Lower leg skin (tissue), 4 donors: ENCODE measurements around the gene IMMP2L. TPM values are rescaled to one million over a fixed set of nuclear protein-coding genes. Genes with fewer than 3 reads are reported as not detected.

Experiments
- DNase-seq, 2 donors: peaks; one replicate each; pipeline ENCODE4 v3.0.0-alpha.2; 2019; ENCODE audit warnings: low spot score in 2 of 2
- H3K4me3 ChIP-seq: fragments of 200-600 bp; sonication (generic); 2 replicates; pipeline ENCODE4 v1.5.1; 2017; ENCODE audit warnings: mild to moderate bottlenecking, low read depth; ENCODE audit not compliant: poor library complexity, severe bottlenecking
- POLR2A ChIP-seq, 2 donors: fragments of 450-650 bp; IDR thresholded peaks; one replicate each; pipeline ENCODE4 v1.6.1; 2016 to 2017; ENCODE audit warnings: antibody characterized with exemption in 2 of 2, mild to moderate bottlenecking in 1 of 2, moderate library complexity in 1 of 2
- WGBS, 2 donors: methylation state at CpG; one replicate each; pipeline ENCODE4 v1.1.5; 2018; 5-methylcytosine and 5-hydroxymethylcytosine counted together
- intact Hi-C: fragments of 100-400 bp; cut with DNase I; formaldehyde crosslinking; loops from one replicate; pipeline ENCODE4 v1.15.0; 2023; ENCODE audit warnings: low total_unique reads
- total RNA-seq, 4 donors: library from RNA; depleted of rRNA; stranded (reverse); fragments of >200 nt; gene quantifications; one replicate each; pipeline ENCODE4 v1.1.0, GENCODE V29; 2016
- TF ChIP-seq, protein P1 (sequence below), 3 donors: fragments of 450-650 bp; IDR thresholded peaks; one replicate each; pipeline ENCODE4 v1.5.1; 2016; ENCODE audit warnings: antibody characterized with exemption in 3 of 3, mild to moderate bottlenecking in 3 of 3, moderate library complexity in 2 of 3

IMMP2L gene
- total RNA-seq, 4 donors from 2014 or later, result 13.6 to 16.8 (median 16.4) TPM

DNA sequence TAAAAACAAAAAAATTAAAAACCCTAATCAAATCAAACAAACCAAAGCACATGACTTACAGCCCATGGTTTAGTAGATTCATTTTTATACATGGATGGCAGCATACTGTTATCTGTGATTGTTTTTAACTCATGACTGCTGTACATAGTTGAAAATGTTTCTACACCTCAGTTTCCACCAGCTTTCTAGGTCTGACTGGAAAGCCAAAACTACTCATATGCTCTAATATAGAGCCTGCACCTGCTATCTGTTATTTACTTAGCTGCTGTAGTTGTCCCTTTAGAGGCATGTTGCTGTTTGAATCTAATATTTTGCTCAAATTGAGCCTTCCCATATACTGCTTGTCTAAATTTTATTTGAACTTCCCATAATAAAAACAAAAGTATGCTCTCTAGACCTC lies 761.3 kb downstream of the IMMP2L start:
- intact Hi-C loops, result no loop called here
- H3K4me3 ChIP-seq, result no peak overlapping the region
- TF ChIP-seq POLR2A (IDR thresholded peaks at IDR 0.05), result no peak
- TF ChIP-seq, protein P1, sequence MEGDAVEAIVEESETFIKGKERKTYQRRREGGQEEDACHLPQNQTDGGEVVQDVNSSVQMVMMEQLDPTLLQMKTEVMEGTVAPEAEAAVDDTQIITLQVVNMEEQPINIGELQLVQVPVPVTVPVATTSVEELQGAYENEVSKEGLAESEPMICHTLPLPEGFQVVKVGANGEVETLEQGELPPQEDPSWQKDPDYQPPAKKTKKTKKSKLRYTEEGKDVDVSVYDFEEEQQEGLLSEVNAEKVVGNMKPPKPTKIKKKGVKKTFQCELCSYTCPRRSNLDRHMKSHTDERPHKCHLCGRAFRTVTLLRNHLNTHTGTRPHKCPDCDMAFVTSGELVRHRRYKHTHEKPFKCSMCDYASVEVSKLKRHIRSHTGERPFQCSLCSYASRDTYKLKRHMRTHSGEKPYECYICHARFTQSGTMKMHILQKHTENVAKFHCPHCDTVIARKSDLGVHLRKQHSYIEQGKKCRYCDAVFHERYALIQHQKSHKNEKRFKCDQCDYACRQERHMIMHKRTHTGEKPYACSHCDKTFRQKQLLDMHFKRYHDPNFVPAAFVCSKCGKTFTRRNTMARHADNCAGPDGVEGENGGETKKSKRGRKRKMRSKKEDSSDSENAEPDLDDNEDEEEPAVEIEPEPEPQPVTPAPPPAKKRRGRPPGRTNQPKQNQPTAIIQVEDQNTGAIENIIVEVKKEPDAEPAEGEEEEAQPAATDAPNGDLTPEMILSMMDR (IDR thresholded peaks at IDR 0.05), result no peak
- no peak for DNase-seq

DNA sequence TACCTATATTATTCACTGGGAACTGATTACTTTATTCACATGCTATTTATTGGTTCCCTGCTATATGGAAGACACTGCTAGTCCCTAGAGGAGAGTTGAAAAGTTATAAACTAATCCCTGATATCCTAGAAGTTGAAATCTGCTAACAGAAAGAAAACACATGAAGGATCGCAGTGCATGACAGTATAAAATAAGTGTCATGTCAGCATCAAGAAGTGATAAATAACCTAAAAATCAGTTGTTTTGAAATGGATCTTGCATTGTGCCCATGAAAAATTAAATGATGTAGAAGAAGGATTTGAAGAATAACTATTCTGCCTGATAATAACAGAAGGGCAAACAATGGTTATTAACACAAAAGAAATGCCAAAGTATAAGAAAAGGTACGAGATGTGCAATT lies 764.6 kb downstream of the IMMP2L start:
- DNase-seq, result no peak
- WGBS, 2 donors, result 92 to 93% methylated on average over 2 of the region's 2 CpGs
- no peak for TF ChIP-seq POLR2A (IDR thresholded peaks at IDR 0.05)
- TF ChIP-seq, protein P1 (IDR thresholded peaks at IDR 0.05), result no peak
- intact Hi-C loops, result no loop called here
- no peak overlapping the region for H3K4me3 ChIP-seq

DNA sequence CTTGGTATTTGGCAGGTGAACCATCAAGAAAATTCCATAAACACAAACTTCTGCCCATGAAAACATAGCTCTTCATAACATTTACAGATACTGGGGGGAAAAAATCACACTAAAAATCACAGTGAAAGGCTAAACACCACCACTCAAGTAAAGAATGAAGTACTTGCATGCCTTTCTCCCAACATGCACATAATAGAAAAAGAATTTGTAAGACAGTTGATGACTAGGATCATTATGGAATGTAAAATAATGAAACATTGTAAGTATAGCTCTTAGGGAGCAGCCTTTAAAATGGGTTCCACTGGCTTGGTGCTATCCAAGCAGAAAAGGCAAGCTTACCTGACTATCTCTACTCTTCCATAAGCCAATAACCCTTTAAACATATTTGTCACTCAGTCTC lies 771.3 kb downstream of the IMMP2L start:
- intact Hi-C loops, result no loop called here
- no peak overlapping the region for H3K4me3 ChIP-seq
- no peak for DNase-seq
- TF ChIP-seq, protein P1 (IDR thresholded peaks at IDR 0.05), result no peak
- no peak for TF ChIP-seq POLR2A (IDR thresholded peaks at IDR 0.05)

DNA sequence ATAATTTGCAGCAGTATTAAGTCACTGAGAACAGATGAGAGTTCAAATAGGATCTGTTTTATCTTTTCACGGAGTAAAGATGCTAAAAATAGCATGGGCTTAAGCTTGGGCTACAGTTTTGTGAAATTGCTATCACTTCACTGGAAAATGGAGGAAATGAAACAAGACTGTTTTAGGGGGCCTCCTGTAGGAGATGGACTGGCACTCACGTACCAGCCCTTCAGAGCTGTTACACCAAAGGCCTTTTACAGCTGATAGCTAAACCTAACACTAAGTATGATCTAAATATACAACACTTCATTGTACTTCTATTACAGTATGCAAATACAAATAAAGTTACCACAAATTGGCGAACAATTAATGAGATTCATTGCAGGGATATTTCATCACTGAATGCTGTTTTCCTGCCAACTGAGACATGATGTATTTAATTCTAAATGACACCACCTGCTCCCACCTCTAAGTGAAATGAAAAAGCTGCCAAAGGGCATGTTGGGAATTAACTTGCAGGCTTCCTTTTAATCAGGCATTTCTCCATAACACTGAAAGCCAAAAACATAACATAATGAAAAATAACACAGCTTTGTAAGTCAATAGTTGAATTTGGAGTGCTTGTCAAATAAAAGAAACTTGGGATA lies 775.8 kb downstream of the IMMP2L start:
- intact Hi-C loops, result no loop called here
- WGBS, 2 donors, result 41 to 47% methylated on average over 3 of the region's 3 CpGs
- no peak overlapping the region for H3K4me3 ChIP-seq
- TF ChIP-seq POLR2A (IDR thresholded peaks at IDR 0.05), result no peak
- TF ChIP-seq, protein P1 (IDR thresholded peaks at IDR 0.05), result no peak
- no peak for DNase-seq

DNA sequence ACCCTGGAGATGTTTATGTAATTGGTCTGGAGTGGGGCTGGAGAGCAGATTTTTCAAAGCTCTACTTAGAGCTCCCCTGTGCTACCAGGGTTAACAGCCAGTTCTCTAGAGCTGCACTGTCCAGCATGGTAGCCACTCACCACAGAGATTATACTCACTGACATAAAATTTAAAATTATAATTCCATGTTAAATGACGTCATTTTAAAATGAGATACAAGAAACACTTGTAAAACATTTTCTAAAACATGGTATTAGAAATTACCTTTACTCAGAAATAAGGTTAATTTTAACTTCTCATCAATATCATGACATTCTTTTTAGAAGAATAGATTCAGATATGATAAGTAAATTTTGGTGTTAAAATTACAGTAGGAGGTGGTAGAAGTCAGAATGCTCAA lies 777.5 kb downstream of the IMMP2L start:
- intact Hi-C loops, result no loop called here
- no peak for TF ChIP-seq POLR2A (IDR thresholded peaks at IDR 0.05)
- TF ChIP-seq, protein P1 (IDR thresholded peaks at IDR 0.05), result no peak
- DNase-seq, result no peak
- 92% methylated on average over 1 of the region's 1 CpG for WGBS, 2 donors
- H3K4me3 ChIP-seq, result no peak overlapping the region

DNA sequence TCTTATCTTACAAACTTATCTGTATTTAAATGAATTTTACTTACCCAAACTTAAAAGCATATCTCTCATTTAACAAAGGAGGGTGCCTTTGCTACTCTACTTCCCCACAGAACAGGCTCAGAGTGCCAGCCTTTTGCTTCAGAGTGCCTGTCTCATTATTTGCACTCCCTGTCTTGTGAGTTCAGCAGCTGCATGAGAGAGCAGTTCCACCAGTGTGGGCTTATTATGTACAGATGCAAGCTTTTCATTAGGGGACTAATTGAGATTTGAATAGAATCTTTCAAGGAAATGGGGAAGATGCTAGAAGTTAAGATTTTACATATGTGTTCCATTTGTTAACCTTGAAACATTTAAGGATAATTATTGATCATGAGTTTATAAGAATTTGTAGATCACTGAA lies 781.6 kb downstream of the IMMP2L start:
- no peak for DNase-seq
- TF ChIP-seq POLR2A (IDR thresholded peaks at IDR 0.05), result no peak
- TF ChIP-seq, protein P1 (IDR thresholded peaks at IDR 0.05), result no peak
- H3K4me3 ChIP-seq, result no peak overlapping the region
- intact Hi-C loops, result no loop called here
